ENCODE measurements around the gene SCGN.

Gene SCGN

GRCh38 chr6:25703005-25703404 lies 51.0 kb downstream of the SCGN start:
- no peaks in the 10 kb centered on the region for H4K20me1 ChIP-seq
- peaks cover 0 to 6% (median 0%) of the 10 kb centered on the region in 10 experiments; a peak in 4 of 20 replicates for H3K4me1 ChIP-seq
- H3K27ac ChIP-seq, result no peak overlapping the region
- H3K4me2 ChIP-seq, result no peak overlapping the region
- no peak overlapping the region for H3K9ac ChIP-seq
- no peak for TF ChIP-seq Cebpa-rat (IDR thresholded peaks at IDR 0.05)
- no peaks in the 10 kb centered on the region for H3K36me3 ChIP-seq
- H3K9me3 ChIP-seq (replicated peaks in 1 of 11), result peaks cover 0 to 9% (median 7%) of the 10 kb centered on the region in 11 experiments; a peak in 7 of 22 replicates
- no peaks in the 10 kb centered on the region for H3K27me3 ChIP-seq
- H3K4me3 ChIP-seq, result no peak overlapping the region

GRCh38 chr6:25704001-25704400 lies 52.0 kb downstream of the SCGN start:
- H3K9me3 ChIP-seq (replicated peaks in 1 of 11), result peaks cover 0 to 9% (median 7%) of the 10 kb centered on the region in 11 experiments; a peak in 7 of 22 replicates

GRCh38 chr6:25706314-25707014 lies 54.4 kb downstream of the SCGN start:
- Histone ChIP-seq H3K9me3 (replicated peaks in 1 of 11) (peaks cover 0 to 3% (median 0%) of the 10 kb centered on the region in 11 experiments; a peak in 1 of 22 replicates), H3K4me2 (no peak overlapping the region), H3K36me3 (no peaks in the 10 kb centered on the region), H3K27me3 (no peaks in the 10 kb centered on the region), H3K27ac (no peak overlapping the region), H4K20me1 (no peaks in the 10 kb centered on the region), H3K4me3 (no peak overlapping the region), H3K4me1 (no peaks in the 10 kb centered on the region), H3K9ac (no peak overlapping the region)
- TF ChIP-seq Cebpa-rat (IDR thresholded peaks at IDR 0.05), result no peak

More at GRCh38 chr6:25704001-25704400, 52.0 kb downstream of the SCGN start:
- Histone ChIP-seq H3K4me2 (no peak overlapping the region), H3K4me3 (no peak overlapping the region), H3K36me3 (no peaks in the 10 kb centered on the region), H4K20me1 (no peaks in the 10 kb centered on the region), H3K9ac (no peak overlapping the region), H3K27me3 (no peaks in the 10 kb centered on the region), H3K27ac (no peak overlapping the region), H3K4me1 (no peaks in the 10 kb centered on the region)
- no peak for TF ChIP-seq Cebpa-rat (IDR thresholded peaks at IDR 0.05)

GRCh38 chr6:25709761-25710160 lies 57.7 kb downstream of the SCGN start:
- H3K27ac ChIP-seq, result no peak overlapping the region
- no peaks in the 10 kb centered on the region for H4K20me1 ChIP-seq
- no peak overlapping the region for H3K9ac ChIP-seq
- no peak overlapping the region for H3K4me2 ChIP-seq
- H3K27me3 ChIP-seq, result no peaks in the 10 kb centered on the region
- no peak for TF ChIP-seq Cebpa-rat (IDR thresholded peaks at IDR 0.05)
- H3K4me1 ChIP-seq, result peaks cover 0 to 7% (median 2%) of the 10 kb centered on the region in 10 experiments; a peak in 10 of 20 replicates
- peaks cover 0 to 7% (median 0%) of the 10 kb centered on the region in 11 experiments; a peak in 4 of 22 replicates for H3K9me3 ChIP-seq (replicated peaks in 1 of 11)
- no peaks in the 10 kb centered on the region for H3K36me3 ChIP-seq
- H3K4me3 ChIP-seq, result no peak overlapping the region

- peak in 6 of 11 experiments; percentile 21 to 84 (median 55); a peak in 9 of 22 replicates for TF ChIP-seq Cebpa-rat (IDR thresholded peaks at IDR 0.05)
These were observed 58.3 kb downstream of the SCGN start for GRCh38 chr6:25710287-25710686.

GRCh38 chr6:25713824-25714223 lies 61.8 kb downstream of the SCGN start:
- no peak overlapping the region for H3K9ac ChIP-seq
- peaks cover 0 to 14% (median 7%) of the 10 kb centered on the region in 10 experiments; a peak in 10 of 20 replicates for H3K4me1 ChIP-seq
- H3K4me2 ChIP-seq, result no peak overlapping the region
- H3K4me3 ChIP-seq, result no peak overlapping the region
- no peaks in the 10 kb centered on the region for H3K36me3 ChIP-seq
- TF ChIP-seq Cebpa-rat (IDR thresholded peaks at IDR 0.05), result no peak
- H3K27ac ChIP-seq, result no peak overlapping the region
- peaks cover 0 to 7% (median 0%) of the 10 kb centered on the region in 11 experiments; a peak in 4 of 22 replicates for H3K9me3 ChIP-seq (replicated peaks in 1 of 11)
- H4K20me1 ChIP-seq, result no peaks in the 10 kb centered on the region
- no peaks in the 10 kb centered on the region for H3K27me3 ChIP-seq

More at GRCh38 chr6:25710287-25710686, 58.3 kb downstream of the SCGN start:
- no peaks in the 10 kb centered on the region for H3K27me3 ChIP-seq
- H3K9me3 ChIP-seq (replicated peaks in 1 of 11), result peaks cover 0 to 7% (median 0%) of the 10 kb centered on the region in 11 experiments; a peak in 4 of 22 replicates
- peaks cover 0 to 12% (median 7%) of the 10 kb centered on the region in 10 experiments; a peak in 10 of 20 replicates for H3K4me1 ChIP-seq
- no peaks in the 10 kb centered on the region for H4K20me1 ChIP-seq
- H3K36me3 ChIP-seq, result no peaks in the 10 kb centered on the region
- no peak overlapping the region for H3K27ac ChIP-seq
- no peak overlapping the region for H3K9ac ChIP-seq
- no peak overlapping the region for H3K4me2 ChIP-seq
- H3K4me3 ChIP-seq, result no peak overlapping the region

- Histone ChIP-seq H3K27ac (peak overlapping the region in 1 of 11 experiments; percentile 6; a peak in 1 of 22 replicates), H3K4me3 (no peak overlapping the region), H3K27me3 (no peaks in the 10 kb centered on the region), H3K9me3 (replicated peaks in 1 of 11) (peaks cover 0 to 7% (median 0%) of the 10 kb centered on the region in 11 experiments; a peak in 4 of 22 replicates), H3K9ac (no peak overlapping the region), H3K36me3 (no peaks in the 10 kb centered on the region), H3K4me2 (peak overlapping the region in 6 of 11 experiments; percentile 1 to 53 (median 36); a peak in 11 of 22 replicates), H4K20me1 (no peaks in the 10 kb centered on the region), H3K4me1 (peaks cover 0 to 14% (median 7%) of the 10 kb centered on the region in 10 experiments; a peak in 10 of 20 replicates)
- no peak for TF ChIP-seq Cebpa-rat (IDR thresholded peaks at IDR 0.05)
These were observed 62.8 kb downstream of the SCGN start for GRCh38 chr6:25714765-25715164.

GRCh38 chr6:25715794-25716193 lies 63.8 kb downstream of the SCGN start:
- Histone ChIP-seq H3K4me3 (no peak overlapping the region), H4K20me1 (no peaks in the 10 kb centered on the region)

GRCh38 chr6:25717866-25718740 lies 66.1 kb downstream of the SCGN start:
- Histone ChIP-seq H3K27me3 (no peaks in the 10 kb centered on the region), H4K20me1 (no peaks in the 10 kb centered on the region), H3K36me3 (no peaks in the 10 kb centered on the region), H3K9ac (no peak overlapping the region), H3K4me1 (peaks cover 0 to 14% (median 7%) of the 10 kb centered on the region in 10 experiments; a peak in 10 of 20 replicates), H3K27ac (no peak overlapping the region), H3K4me2 (no peak overlapping the region), H3K9me3 (replicated peaks in 1 of 11) (no peaks in the 10 kb centered on the region), H3K4me3 (no peak overlapping the region)
- TF ChIP-seq Cebpa-rat (IDR thresholded peaks at IDR 0.05), result no peak

More at GRCh38 chr6:25715794-25716193, 63.8 kb downstream of the SCGN start:
- Histone ChIP-seq H3K4me1 (peaks cover 0 to 14% (median 7%) of the 10 kb centered on the region in 10 experiments; a peak in 10 of 20 replicates), H3K27ac (no peak overlapping the region), H3K27me3 (no peaks in the 10 kb centered on the region), H3K9me3 (replicated peaks in 1 of 11) (peaks cover 0 to 5% (median 0%) of the 10 kb centered on the region in 11 experiments; a peak in 4 of 22 replicates), H3K4me2 (no peak overlapping the region; a peak in 1 of 22 replicates), H3K9ac (no peak overlapping the region), H3K36me3 (no peaks in the 10 kb centered on the region)
- TF ChIP-seq Cebpa-rat (IDR thresholded peaks at IDR 0.05), result no peak
